Astrocyte (in vitro differentiated cells and primary cell): ENCODE results near the gene RAB40C. TPM values are rescaled to one million over a fixed set of nuclear protein-coding genes. Genes with fewer than 3 reads are reported as not detected.
A peak's percentile ranks its signal among the peaks of the same experiment; 100 is the strongest.

Experiments used
- DNase-seq: peaks from one replicate; pipeline ENCODE4 v3.0.0-alpha.2; 2010; ENCODE audit warnings: low read depth
- FAIRE-seq: peaks from 2 replicates; lab custom pipeline; 2011; peaks lifted over from hg19 to GRCh38; lab: Jason Lieb, UNC
- H2AFZ ChIP-seq: 2 replicates; pipeline ENCODE4 v1.6.0; 2012; ENCODE audit warnings: low read depth, low read length, inconsistent platforms
- H3K27ac ChIP-seq: 2 replicates; pipeline ENCODE4 v1.5.1; 2011; ENCODE audit warnings: low read depth, low read length, inconsistent platforms
- H3K27me3 ChIP-seq: 2 replicates; pipeline ENCODE4 v1.6.0; 2011; ENCODE audit warnings: low read length, inconsistent platforms; ENCODE audit not compliant: insufficient read depth
- H3K36me3 ChIP-seq: 2 replicates; pipeline ENCODE4 v1.5.1; 2011; ENCODE audit warnings: low read length, inconsistent platforms; ENCODE audit not compliant: insufficient read depth
- H3K4me1 ChIP-seq: 2 replicates; pipeline ENCODE4 v1.5.1; 2011; ENCODE audit warnings: low read length, inconsistent platforms; ENCODE audit not compliant: insufficient read depth
- H3K4me2 ChIP-seq: 2 replicates; pipeline ENCODE4 v1.6.0; 2012; ENCODE audit warnings: low read length, inconsistent platforms
- H3K4me3 ChIP-seq: 2 replicates; pipeline ENCODE4 v1.5.1; 2011; ENCODE audit warnings: low read depth, mild to moderate bottlenecking, low read length, inconsistent platforms; ENCODE audit not compliant: insufficient read depth
- H3K79me2 ChIP-seq: 2 replicates; pipeline ENCODE4 v1.6.0; 2012; ENCODE audit warnings: mild to moderate bottlenecking, low read length, inconsistent platforms; ENCODE audit not compliant: insufficient read depth
- H3K9ac ChIP-seq: 2 replicates; pipeline ENCODE4 v1.6.0; 2012; ENCODE audit warnings: mild to moderate bottlenecking, low read length, inconsistent platforms
- H3K9me3 ChIP-seq: 2 replicates; pipeline ENCODE4 v1.5.1; 2012; ENCODE audit warnings: low read depth, mild to moderate bottlenecking, low read length, inconsistent platforms; ENCODE audit not compliant: insufficient read depth
- H4K20me1 ChIP-seq: 2 replicates; pipeline ENCODE4 v1.6.0; 2012; ENCODE audit warnings: low read length, inconsistent platforms; ENCODE audit not compliant: insufficient read depth
- H3K27ac Mint-ChIP-seq: one replicate; pipeline ENCODE4 v1.8.0; 2021; ENCODE audit warnings: mild to moderate bottlenecking, mixed read lengths; ENCODE audit not compliant: unreplicated experiment
- H3K27me3 Mint-ChIP-seq: one replicate; pipeline ENCODE4 v1.8.0; 2021; ENCODE audit warnings: low read depth, mixed read lengths; ENCODE audit not compliant: unreplicated experiment
- H3K36me3 Mint-ChIP-seq: one replicate; pipeline ENCODE4 v1.8.0; 2021; ENCODE audit warnings: low read depth, mixed read lengths; ENCODE audit not compliant: unreplicated experiment
- H3K4me1 Mint-ChIP-seq: one replicate; pipeline ENCODE4 v1.8.0; 2021; ENCODE audit warnings: low read depth, mixed read lengths; ENCODE audit not compliant: unreplicated experiment
- H3K4me3 Mint-ChIP-seq: one replicate; pipeline ENCODE4 v1.8.0; 2021; ENCODE audit warnings: mild to moderate bottlenecking, moderate library complexity, mixed read lengths; ENCODE audit not compliant: unreplicated experiment
- H3K9me3 Mint-ChIP-seq: one replicate; pipeline ENCODE4 v1.8.0; 2021; ENCODE audit warnings: mild to moderate bottlenecking, mixed read lengths; ENCODE audit not compliant: unreplicated experiment
- CTCF ChIP-seq: IDR thresholded peaks from 2 replicates; pipeline ENCODE4 v1.5.1; 2011; ENCODE audit warnings: low read depth, mild to moderate bottlenecking, inconsistent platforms, low read length, moderate library complexity; ENCODE audit not compliant: insufficient read depth
- EZH2 ChIP-seq: IDR thresholded peaks from 2 replicates; pipeline ENCODE4 v1.6.1; 2012; ENCODE audit warnings: mild to moderate bottlenecking, low read length, inconsistent platforms; ENCODE audit not compliant: insufficient read depth
- total RNA-seq: library from RNA; stranded (reverse); gene quantifications from 2 replicates; pipeline ENCODE4 v1.2.1, GENCODE V29; 2021

RAB40C gene
- total RNA-seq, 1 donor from 2014 or later: 13.0 TPM

GRCh38 chr16:626787-627453 lies 37.1 kb downstream of the RAB40C start:
- H3K27me3 Mint-ChIP-seq: no peaks in the 10 kb centered on the region
- peak overlapping the region; percentile 50 for H3K4me3 Mint-ChIP-seq
- H3K79me2 ChIP-seq: peaks cover 2% of the 10 kb centered on the region
- H3K27me3 ChIP-seq: no peaks in the 10 kb centered on the region
- H3K9ac ChIP-seq: peak overlapping the region; percentile 55
- DNase-seq (peak; percentile 94), FAIRE-seq (peak; percentile 81)
- peaks cover 7% of the 10 kb centered on the region for H3K36me3 Mint-ChIP-seq
- no peaks in the 10 kb centered on the region for H3K9me3 Mint-ChIP-seq
- H3K4me2 ChIP-seq: peak overlapping the region; percentile 52
- H3K36me3 ChIP-seq: no peaks in the 10 kb centered on the region
- H3K27ac Mint-ChIP-seq: peak overlapping the region; percentile 18
- H3K27ac ChIP-seq: peak overlapping the region; percentile 73
- no peak overlapping the region for H3K4me3 ChIP-seq
- H4K20me1 ChIP-seq: peaks cover 10% of the 10 kb centered on the region
- TF ChIP-seq EZH2: no peak
- no peak for TF ChIP-seq CTCF
- H3K4me1 ChIP-seq: peaks cover 28% of the 10 kb centered on the region
- no peaks in the 10 kb centered on the region for H3K9me3 ChIP-seq
- H3K4me1 Mint-ChIP-seq: peaks cover 4% of the 10 kb centered on the region
- H2AFZ ChIP-seq: no peak overlapping the region

DNA sequence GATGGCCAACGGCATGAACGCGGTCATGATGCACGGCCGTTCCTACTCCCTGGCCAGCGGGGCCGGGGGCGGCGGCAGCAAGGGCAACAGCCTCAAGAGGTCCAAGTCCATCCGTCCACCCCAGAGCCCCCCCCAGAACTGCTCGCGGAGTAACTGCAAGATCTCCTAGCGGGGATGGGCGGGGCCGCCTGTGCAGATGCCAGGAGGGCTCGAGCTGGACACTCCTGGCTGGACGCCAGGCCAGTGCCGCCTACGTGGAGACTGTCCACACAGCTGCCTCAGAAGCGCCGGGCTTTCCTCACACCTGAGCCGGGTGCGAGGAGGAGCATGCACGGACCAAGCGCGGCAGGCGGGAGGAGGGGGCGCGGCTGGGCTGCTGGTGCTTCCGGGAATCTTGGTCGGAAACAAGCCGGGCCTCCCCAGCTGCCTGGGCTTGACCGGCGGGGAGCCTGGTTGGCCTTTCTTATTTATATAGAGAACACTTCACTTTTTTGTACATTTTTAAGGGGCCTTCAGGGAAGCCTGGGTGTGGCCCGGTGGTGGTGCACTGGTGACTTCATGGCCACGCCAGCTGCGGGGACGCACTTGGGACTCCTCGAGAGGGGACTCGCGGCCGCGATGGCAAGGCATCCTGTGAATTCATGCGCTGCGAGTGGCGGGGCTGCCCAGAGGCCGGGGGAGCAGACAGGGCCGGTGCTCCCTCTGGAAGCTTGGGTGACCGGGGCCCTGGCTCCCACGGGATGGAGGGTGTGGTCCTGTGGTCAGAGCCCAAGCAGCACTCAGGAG lies 37.8 kb downstream of the RAB40C start:
- Mint-ChIP-seq H3K27me3 (no peaks in the 10 kb centered on the region), H3K4me1 (peaks cover 4% of the 10 kb centered on the region), H3K27ac (no peak overlapping the region), H3K4me3 (peak overlapping the region; percentile 50), H3K36me3 (peaks cover 7% of the 10 kb centered on the region), H3K9me3 (no peaks in the 10 kb centered on the region)
- TF ChIP-seq CTCF: no peak
- TF ChIP-seq EZH2: no peak
- Histone ChIP-seq H3K27me3 (no peaks in the 10 kb centered on the region), H3K4me2 (peak overlapping the region; percentile 52), H3K4me1 (peaks cover 22% of the 10 kb centered on the region), H3K79me2 (peaks cover 2% of the 10 kb centered on the region), H3K9ac (no peak overlapping the region), H3K27ac (no peak overlapping the region), H2AFZ (no peak overlapping the region), H3K36me3 (no peaks in the 10 kb centered on the region), H3K9me3 (no peaks in the 10 kb centered on the region), H3K4me3 (no peak overlapping the region), H4K20me1 (peaks cover 8% of the 10 kb centered on the region)
- FAIRE-seq (no peak), DNase-seq (no peak)
